HG02885 (cell line): ENCODE data around the gene IL3RA.
"Not testable (repeated sequence)": the region's sequence is repeated elsewhere in the genome, so short reads cannot be mapped to it uniquely, and the experiment has no call there.

Experiments used
- ATAC-seq: cut with Tn5 transposase; IDR thresholded peaks from one replicate; pipeline ENCODE4 v1.9.1; 2021; ENCODE audit warnings: mild to moderate bottlenecking; ENCODE audit not compliant: unreplicated experiment, poor library complexity

IL3RA gene

GRCh38 chrX:1397001-1397400 is 60.4 kb downstream of the IL3RA start:
- no peak for ATAC-seq

GRCh38 chrX:1397441-1398270 is 61.1 kb downstream of the IL3RA start:
- ATAC-seq: no peak

GRCh38 chrX:1398431-1399340 is 62.1 kb downstream of the IL3RA start:
- no peak for ATAC-seq

- no peak for ATAC-seq
These were observed 63.5 kb downstream of the IL3RA start for GRCh38 chrX:1400049-1400448.

GRCh38 chrX:1400742-1401471 is 64.3 kb downstream of the IL3RA start:
- ATAC-seq: no peak

- ATAC-seq: no peak
These were observed 65.2 kb downstream of the IL3RA start for GRCh38 chrX:1401611-1402430.

GRCh38 chrX:1403228-1403627 is 66.6 kb downstream of the IL3RA start:
- ATAC-seq: no peak

GRCh38 chrX:1403867-1404266 is 67.3 kb downstream of the IL3RA start:
- not testable (repeated sequence) for ATAC-seq

- ATAC-seq: not testable (repeated sequence)
These were observed 69.2 kb downstream of the IL3RA start for GRCh38 chrX:1405769-1406168.

- no peak for ATAC-seq
These were observed 70.5 kb downstream of the IL3RA start for GRCh38 chrX:1407035-1407434.

GRCh38 chrX:1411326-1411725 is 74.7 kb downstream of the IL3RA start:
- no peak for ATAC-seq

- no peak for ATAC-seq
These were observed 76.1 kb downstream of the IL3RA start for GRCh38 chrX:1412551-1413161.

- ATAC-seq: no peak
These were observed 79.8 kb downstream of the IL3RA start for GRCh38 chrX:1416327-1416784.

- ATAC-seq: no peak
These were observed 80.6 kb downstream of the IL3RA start for GRCh38 chrX:1416965-1417760.

- ATAC-seq: no peak
These were observed 81.6 kb downstream of the IL3RA start for GRCh38 chrX:1417921-1418771.

GRCh38 chrX:1418901-1419544 is 82.4 kb downstream of the IL3RA start:
- no peak for ATAC-seq
